NCI-H2227 treated with DMSO at 0.1 percent for 48 hours (cell line): ENCODE data around the gene RAB15.

Experiments
- DNase-seq: peaks from one replicate; lab custom pipeline; 2025; lab: John Stamatoyannopoulos, UW

RAB15 gene

GRCh38 chr14:64906022-64906421, 66.1 kb downstream of the RAB15 start:
- DNase-seq, result no peak

GRCh38 chr14:64899958-64900357, 72.2 kb downstream of the RAB15 start:
- DNase-seq, result no peak
